Activated CD8-positive, alpha-beta memory T cell treated with anti-CD3 and anti-CD28 coated beads, Interleukin-2, amount 50 U/mL, for 24 hours (primary cell): ENCODE data around the gene TMEM127.
"Not testable (repeated sequence)": the region's sequence is repeated elsewhere in the genome, so short reads cannot be mapped to it uniquely, and the experiment has no call there.

Experiments used
- DNase-seq: peaks from one replicate; pipeline ENCODE4 v3.0.0-alpha.2; 2020; ENCODE audit errors: extremely low read depth

Gene TMEM127, protein sequence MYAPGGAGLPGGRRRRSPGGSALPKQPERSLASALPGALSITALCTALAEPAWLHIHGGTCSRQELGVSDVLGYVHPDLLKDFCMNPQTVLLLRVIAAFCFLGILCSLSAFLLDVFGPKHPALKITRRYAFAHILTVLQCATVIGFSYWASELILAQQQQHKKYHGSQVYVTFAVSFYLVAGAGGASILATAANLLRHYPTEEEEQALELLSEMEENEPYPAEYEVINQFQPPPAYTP

GRCh38 chr2:96265840-96266679 lies at the start of gene TMEM127, which contains the start of gene CIAO1:
Gene TMEM127, minus strand, starts transcription at chr2:96265997. Its CDS starts 616 bp downstream, at chr2:96265381.
Gene CIAO1, plus strand, starts transcription at chr2:96266225. Its CDS starts 126 bp downstream, at chr2:96266351.
- DNase-seq = peak; percentile 98

DNA sequence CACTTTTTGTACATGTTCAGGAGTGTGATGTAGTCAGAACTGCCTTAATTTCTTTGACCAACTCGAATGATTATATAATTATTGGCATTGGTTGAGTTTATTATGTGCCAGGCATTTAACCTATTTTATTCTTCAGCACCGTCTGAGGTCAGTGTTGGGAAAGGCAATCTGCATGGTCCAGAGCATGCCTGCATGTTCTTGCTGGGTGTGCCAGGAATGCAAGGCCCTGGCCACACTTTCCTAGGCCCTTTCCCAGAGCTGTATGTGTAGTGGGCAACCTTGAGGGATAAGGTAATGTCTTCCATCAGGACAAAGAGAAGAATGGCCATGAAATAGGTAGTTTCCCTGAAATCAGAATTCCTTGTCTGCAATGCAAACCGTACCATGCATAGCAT lies 49.2 kb upstream of the TMEM127 start:
- DNase-seq = no peak

- DNase-seq = no peak
Observed at GRCh38 chr2:96308248-96308647, 42.5 kb upstream of the TMEM127 start.

- DNase-seq = no peak
Observed at GRCh38 chr2:96306370-96306769, 40.6 kb upstream of the TMEM127 start.

DNA sequence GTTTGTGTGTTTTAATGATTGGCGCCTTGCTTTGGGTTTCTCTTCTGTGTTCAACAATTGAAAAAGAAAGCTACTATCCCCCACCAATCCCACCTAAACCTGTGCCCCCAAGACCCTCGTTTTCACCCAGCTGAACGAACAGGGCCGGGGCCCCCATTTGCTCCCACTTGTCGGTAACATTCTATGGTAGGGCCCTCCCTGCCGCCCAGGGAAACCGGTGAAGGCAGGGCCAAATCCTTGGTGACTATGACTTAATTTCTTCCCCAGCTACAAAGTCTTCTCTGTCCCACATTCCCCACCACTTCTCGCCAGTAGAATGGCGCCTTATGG lies 40.1 kb upstream of the TMEM127 start:
- no peak for DNase-seq

DNA sequence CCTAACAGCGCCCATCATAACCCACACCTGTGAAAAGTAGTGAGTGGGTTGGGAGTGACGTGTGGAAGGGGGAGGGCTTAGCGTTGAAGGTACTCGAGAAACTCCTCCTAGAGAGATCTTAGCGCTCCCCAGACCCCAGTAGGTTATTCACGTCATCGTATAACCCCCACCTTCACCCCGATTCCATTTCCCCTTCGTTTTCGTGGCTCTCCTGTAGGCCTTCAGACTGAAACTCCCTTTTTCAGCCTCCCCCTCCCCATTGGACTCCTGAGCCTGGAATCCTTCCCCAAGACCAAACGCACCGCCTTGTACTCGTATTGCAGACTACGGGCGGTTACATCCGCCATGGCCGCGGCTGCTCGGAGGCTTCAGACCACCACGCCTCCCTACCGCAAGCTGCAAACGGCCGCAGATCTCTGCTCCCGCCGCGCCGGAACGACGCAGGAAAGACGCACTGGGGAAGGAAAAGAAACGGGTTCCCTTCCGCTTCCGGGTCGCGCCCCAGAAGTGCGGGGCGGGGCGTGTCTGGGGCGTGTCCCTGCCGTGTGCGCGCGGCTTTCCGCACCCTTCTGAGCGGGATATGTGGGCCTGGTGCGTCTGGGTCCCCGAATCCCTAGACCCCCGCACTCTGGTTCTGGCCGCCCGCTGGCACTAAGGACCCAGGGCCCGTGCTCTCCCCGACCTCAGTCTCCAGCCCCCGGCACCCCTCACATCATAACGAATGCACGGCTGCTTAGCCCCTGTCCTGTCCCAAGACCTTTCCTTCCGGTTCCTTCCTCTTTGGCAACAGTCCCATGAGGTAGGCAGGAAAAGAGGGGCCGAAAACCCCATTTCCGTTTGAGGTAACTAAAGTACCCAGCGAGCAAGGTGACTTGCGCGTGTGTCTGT lies 39.5 kb upstream of the TMEM127 start, which contains the start of gene SNRNP200:
TSS of gene SNRNP200 (minus strand) at position 456 of the 888 bp plus-strand sequence. CDS start at position 347, 109 bp downstream.
- DNase-seq = peak; percentile 79

DNA sequence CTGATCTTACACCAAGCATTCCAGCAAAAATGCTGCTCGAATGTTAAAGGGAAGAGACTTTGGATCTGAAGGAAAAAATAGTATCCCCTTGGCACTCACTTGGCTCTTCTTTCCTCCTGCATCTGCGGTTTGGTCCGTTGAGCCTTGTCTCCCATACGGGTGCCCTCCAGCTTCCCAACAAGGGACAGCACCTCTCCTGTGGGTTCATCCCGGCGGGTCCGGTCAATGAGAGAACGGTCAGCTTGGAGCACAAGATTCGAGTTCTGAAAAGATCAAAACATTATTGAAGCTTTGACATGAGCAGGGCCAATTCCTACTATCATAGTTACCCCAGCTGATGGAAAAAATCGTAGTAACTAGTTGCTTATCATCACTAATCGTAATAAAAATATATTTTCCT lies 38.8 kb upstream of the TMEM127 start:
- DNase-seq = no peak

DNA sequence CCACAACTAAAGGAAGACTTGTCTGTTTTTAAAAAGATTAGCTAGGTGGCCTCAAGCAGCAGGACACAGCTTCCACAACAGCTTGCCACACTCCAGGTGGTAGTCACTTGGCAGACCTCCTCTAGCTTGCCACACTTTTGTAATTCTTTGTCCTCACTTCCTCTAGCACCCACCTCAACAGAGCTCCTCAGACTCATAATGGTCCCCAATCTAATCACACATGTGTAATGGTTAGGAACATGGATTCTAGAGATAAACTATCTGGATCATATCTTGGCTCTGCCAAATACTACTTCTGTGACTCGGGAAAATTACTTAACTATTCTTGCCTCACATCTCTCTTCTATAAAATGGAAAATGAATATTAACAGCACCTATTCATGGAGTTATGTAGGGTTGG lies 36.1 kb upstream of the TMEM127 start:
- DNase-seq = no peak

GRCh38 chr2:96296925-96297324 lies 31.1 kb upstream of the TMEM127 start:
- DNase-seq = no peak

DNA sequence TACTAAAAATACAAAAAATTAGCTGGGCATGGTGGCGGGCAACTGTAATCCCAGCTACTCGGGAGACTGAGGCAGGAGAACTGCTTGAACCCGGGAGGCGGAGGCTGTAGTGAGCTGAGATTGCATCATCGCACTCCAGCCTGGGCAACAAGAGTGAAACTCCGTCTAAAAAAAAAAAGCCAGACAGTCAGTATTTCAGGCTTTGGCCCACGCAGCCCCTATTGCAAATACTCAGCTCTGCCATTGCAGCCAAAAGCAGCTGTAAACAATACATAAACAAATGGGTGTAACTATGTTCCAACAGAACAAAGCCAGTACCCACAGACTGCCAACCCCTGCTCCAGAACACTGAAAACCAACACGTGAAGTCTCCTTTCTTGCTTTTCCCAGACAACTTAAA lies 28.5 kb upstream of the TMEM127 start:
- not testable (repeated sequence) for DNase-seq

DNA sequence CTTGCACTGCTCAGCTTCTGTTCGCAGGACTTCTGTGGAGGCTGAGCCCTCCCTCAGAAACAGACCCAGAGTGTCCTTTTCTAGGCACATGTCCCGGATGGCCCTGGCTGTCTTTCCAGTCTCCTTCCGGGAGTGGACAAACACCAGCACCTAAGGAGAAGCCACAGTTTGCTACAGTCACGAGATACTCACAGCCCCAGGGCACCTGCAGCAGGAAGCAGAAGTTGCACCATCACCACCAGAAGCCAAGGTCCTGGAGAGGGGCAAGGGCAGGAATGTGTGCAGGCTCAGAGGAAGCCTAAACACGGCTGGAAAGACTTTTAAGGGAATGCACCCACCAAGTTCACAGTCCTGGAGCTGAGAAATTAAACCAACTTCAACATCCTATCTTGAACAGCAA lies 26.0 kb upstream of the TMEM127 start:
- DNase-seq = no peak

DNA sequence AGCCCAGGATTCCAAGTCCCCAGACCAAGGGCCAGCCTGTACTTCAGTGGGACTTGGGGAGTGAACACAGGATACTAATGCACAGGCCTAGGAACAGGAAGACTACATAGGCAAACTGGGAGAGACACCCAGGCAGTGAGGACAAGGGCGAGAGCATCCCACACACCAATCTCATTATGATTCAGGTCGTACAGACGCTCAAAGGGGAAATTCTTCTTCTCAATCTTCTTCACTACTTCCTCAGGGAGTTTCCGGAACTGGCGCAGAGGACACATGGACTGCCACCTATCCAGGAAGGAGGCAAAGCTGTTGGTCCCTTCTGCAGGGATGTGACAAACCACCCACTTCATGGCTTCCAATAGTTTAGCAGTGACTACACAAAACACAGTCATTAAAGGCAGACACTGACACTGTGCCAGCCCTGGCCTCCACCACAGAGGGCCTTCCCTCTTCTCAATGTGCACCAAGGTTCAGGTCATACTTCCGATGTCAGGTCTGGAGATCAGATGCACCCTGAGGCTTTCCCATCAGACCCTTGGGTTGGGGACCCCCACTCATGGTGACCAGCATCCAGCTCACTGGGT lies 21.6 kb upstream of the TMEM127 start:
- no peak for DNase-seq

- no peak for DNase-seq
Observed at GRCh38 chr2:96276787-96277499, 11.1 kb upstream of the TMEM127 start.

DNA sequence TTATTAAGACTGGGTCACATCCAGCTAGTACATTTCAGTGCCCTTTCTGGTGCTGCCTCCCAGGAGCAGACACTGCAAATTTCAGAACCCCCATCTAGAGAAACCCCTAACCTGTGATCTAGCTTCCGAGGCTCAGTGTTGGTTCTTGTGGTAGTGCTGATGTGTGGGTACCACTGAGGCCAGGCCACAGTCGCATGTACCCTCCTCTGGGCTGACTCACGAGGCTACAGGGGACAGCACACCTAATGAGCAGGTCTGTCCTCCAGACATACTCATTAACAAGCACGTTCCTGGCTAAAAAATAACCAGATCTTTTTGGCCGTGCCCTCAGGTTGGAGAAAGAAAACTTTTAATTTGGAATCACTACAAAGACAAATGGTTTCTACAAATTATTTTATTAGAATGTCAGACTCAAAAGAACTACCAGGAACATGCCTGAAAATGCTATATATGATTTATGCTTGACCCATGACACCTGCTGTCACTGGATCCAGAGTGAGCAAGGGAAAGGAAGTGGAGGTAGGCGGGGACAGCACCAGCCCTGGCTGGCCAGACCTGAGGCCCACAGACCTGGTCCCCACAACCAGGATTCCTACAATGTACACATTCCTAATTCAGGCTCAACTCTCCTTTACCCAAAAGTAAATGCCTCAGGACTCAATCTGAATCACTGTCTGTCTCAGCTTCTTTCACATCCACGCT lies 8.7 kb upstream of the TMEM127 start:
- DNase-seq = no peak

GRCh38 chr2:96273763-96274162 lies 8.0 kb upstream of the TMEM127 start:
- DNase-seq = no peak

- DNase-seq = no peak
Observed at GRCh38 chr2:96271995-96272394, 6.2 kb upstream of the TMEM127 start.

DNA sequence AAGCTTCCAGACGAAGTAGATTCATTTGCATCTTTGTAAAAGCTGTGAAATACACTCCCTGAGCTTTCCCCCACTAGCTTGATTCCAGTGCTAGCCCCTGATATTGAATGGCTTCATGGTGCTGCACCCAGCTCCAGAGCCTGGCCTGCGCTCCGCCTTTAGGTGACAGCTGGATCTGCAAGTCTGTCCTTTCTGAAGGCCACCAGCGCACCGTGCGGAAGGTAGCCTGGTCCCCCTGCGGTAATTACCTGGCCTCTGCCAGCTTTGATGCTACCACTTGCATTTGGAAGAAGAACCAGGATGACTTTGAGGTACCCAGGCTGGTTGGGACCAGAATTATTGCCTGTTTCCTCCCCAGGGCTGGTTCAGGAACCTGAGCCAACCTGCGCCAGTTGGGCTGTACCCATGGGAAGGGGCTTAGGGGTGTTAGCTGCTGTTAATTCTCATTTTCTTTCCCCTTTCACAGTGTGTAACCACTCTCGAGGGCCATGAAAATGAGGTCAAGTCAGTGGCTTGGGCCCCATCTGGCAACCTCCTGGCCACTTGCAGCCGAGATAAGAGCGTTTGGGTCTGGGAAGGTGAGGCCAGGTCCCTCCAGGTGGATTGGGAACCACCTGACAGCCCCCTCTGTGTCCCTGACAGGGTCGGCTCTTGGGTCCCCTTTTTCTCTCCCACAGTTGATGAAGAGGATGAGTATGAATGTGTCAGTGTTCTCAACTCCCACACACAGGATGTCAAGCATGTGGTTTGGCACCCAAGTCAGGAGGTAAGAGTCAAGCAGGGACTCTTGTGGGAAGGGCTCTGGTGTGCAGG lies 1.6 kb upstream of the TMEM127 start:
- DNase-seq = peak; percentile 41

DNA sequence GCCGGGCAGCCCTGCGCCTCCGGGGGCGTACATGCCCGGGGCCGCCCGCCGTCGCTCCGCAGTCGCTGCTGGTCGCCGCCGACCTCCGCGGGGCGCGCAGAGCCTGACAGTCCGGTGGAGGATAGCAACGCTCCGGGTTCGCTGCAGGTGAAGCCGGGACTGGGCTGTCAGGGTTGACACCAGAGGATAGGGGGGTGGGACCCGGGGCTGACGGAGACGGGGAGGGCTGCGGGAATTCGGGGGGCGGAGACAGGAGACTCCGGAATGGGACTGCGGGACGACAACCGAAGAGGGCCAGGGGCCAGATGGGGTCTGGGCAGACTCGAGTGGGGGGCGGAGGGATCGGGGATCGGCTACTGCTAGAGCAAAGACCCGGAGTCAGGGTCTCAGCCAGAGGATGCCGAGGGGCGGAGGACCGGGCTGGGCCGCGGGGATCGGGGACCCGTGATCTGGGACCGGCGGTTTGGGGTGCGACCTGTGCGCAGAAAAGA lies 403 bp downstream of the TMEM127 start:
- DNase-seq = no peak

DNA sequence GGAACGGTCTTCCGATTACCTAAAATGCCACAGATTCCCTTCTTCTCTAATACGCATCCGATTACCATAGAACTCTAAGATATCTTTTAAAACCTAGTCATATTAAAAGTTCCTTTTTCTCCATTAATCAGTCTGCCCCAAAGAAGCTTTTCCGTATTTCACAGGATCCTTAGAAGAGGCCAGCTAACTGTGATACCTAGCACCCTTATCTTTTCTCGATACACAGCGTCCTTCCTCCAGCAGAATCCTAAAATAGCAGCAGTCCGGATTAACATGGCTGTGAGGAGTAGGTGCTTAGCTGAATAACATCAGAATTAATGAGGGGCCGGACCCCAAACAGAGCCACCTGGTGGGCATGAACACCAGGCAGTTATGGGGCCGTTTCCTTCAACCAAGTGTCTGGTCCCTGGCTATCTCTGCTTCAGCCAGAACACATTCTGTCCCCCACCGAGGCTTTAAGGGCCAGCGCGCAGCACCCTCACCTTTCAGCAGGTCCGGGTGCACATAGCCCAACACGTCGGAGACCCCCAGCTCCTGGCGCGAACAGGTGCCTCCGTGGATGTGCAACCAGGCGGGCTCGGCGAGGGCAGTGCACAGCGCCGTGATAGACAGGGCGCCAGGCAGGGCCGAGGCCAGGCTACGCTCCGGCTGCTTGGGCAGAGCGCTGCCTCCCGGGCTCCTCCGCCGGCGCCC lies 995 bp downstream of the TMEM127 start:
- no peak for DNase-seq
